ENCODE data around the gene RPS8. TPM values are rescaled to one million over a fixed set of nuclear protein-coding genes. Genes with fewer than 3 reads are reported as not detected.
A peak's percentile ranks its signal among the peaks of the same experiment; 100 is the strongest.
"Not testable (repeated sequence)": the region's sequence is repeated elsewhere in the genome, so short reads cannot be mapped to it uniquely, and the experiment has no call there.

The RPS8 gene
- total RNA-seq, 1 donor from 2014 or later = 1,750 TPM

DNA sequence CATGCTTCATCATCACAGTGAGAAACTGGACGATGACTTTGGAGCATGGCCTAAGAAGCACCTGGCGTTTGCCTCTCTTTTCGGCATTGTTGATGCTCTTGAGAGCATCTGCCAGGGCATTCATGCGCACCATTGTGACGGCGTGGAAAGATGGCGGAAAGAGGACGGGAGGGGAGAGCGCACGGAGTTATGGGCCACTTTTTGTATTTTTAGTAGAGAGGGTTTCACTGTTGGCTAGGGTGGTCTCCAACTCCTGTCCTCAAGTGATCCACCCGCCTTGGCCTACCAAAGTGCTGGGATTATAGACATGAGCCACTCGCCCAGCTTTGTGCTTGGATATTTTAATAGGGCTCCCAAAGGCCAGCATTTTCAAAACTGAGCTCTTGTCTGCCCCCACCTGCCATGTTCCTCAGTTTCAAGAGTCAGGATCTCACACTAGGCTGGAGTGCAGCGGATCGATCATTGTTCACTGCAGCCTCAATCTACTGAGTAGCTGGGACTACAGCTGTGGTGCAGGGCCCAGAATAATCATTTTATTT lies 5.3 kb downstream of the RPS8 start:
- DNase-seq (ENCODE audit: low spot score) = no peak

DNA sequence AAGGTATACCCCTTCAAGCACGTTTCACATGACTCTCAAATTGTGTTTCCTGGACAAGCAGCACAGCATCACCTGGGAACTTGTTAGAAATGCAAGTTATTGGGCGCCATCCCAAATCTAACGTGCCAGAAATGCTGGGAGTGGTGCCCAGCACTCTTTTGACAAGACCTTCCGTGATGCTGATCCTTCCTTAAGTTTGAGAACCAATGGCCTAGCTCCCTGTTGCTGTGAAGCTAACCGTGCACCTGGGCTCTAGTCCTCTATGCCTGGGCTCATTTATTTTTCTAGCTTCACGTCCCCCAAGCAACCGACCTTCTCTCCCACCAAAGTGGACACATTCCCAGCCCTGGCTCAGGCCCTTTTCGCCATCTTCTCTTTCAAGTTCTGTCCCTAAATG lies 8.4 kb downstream of the RPS8 start:
- no peak for DNase-seq (ENCODE audit: low spot score)

DNA sequence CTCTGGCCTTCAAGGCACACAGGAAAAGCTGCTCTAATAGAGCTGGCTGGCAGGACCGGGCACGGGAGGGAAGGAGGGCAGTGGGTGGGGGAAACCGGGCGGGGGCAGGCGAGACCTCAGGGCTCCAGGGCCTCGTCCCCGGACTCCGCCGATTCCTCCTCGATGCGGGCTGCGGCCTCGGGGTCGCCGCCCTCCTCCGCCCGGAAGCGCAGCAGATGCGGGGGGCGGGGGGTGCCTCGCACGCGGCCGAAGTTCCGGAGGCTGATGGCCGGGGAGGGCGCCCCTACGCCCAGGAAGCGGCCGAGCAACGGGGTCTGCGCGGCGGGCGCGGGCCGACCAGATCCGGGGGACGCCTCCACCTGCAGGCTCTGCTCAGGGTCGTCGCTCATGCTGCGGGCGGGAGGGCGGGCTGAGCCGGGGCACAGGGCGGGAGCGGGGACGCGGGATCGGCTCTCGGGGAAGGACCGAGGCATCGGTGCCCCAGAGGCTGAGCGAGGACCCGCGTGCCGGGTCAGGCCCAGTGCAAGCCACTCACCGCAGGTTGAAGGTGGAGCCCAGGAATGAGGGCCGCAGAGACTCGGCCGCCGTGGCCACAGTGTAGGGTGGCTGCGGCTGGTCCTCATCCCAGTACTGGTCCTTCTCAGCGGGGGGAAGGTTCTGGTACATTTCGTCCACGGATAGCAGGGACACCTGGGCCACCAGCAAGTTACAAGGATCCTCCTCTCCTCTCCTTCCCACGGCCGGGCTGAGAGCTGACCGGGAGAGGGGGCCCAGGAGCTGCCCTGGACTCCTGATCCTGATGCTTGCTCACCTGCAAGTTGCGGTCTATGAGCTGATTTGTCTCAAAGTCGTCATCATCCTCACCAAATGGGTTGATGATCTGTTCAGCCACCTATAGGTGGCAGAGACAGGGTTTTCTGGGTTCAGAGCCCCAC lies 9.0 kb downstream of the RPS8 start:
- no peak for DNase-seq (ENCODE audit: low spot score)

DNA sequence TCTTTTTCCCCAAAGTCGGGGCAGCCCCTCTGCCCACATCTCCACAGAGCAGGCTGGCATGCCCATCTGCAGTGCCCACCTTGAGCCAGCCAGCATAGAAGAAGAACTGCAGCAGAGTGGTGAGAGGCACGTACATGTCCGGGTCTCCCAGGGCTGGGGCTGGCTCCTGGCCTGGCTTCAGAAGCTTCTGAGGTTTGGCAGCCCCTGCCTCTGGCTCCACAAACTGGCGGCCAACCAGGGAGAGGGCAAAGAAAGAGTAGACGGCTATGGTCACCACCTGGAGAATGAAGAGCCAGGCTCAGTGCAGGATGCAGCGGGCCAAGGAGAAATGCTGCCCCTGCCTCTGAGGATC lies 9.7 kb downstream of the RPS8 start:
- no peak for DNase-seq (ENCODE audit: low spot score)

DNA sequence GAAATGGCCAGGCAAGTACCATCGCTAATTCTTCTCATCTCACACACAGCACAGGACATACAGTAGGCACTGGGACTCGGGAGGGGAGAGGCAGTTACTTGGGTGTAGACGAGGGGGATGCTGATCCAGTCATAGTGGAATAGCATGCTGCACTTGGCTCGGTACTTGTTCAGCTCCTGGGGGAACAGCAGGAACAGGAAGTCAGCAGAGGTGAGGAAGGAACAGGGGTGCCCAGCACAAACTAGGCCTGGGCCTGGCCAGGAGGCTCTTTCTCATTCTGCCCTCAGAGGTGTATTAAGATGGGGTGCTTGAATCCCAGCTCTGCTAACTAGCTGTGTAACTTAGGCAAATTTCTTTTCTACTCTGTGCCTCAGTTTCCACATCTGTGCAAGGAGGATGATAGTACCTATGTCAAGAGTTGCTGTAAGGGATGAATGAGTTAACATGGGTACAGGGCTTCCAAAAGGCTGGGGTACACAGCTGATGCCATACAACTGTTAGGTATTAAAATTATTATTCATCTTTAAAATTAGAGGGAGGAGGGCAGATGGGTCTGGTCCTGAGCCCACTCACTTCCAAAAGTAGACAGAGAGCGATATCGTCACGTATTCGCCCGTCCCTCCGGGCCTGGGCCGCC lies 10.3 kb downstream of the RPS8 start:
- DNase-seq (ENCODE audit: low spot score) = no peak

DNA sequence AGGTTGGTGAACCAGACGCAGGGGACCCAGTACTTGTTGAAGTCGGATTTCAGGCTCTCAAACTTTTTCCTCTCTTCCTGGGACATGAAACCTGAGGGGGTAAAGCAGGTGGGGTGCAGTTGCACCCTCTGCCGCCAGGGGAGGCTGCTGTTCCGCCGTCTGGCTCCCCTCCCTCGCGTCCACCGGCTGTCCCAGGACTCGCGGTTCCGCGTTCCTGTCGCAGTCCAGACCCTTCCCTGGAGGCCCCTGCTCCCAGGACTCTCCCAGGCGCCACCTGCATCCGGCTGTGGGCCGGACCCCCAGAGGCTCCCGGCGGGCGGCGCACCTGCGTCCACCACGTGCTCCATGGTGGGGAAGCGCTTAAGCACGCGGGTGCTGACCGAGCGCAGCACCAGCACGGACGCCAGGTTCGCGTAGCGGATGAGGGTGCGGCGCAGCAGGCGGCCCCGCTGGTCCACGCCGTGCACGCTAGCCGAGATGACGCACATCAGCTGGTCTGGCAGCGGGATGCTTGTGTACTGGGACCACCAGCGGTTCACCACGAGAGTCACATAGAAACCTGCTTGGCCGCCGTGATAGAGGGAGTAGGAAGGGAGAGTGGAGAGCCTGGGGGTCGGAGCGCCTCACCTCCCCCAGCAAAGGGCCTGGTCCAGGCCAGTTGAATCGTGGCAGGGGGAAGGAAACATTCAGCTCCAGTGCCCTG lies 10.9 kb downstream of the RPS8 start:
- peak; percentile 47 for DNase-seq (ENCODE audit: low spot score)

DNA sequence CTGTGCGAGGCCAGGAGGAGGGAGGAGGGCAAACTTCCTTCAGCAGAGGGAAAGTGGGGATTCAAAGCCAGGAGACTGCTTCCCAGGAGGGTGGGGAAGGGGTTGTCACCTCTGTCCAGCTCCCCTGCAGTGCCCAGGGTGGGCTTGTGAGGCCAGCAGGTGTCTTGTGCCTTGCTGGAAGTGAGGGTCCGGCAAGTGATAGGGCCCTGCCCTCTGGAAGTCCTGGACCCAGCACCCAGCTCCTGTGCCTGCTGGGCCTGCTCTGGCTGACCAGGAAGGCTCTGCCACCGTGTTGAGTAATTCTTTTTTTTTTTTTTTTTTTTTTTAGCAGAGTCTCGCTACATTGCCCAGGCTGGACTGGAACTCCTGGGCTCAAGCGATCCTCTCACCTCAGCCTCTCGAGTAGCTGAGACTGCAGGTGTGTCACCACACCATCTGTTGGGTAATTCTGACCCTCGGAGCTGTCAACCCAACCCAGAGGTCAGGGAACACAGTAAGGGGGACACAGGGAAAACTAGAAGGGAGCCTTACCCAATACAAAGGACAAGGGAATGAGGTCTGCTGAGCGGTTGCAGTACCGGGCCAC lies 11.6 kb downstream of the RPS8 start:
- no peak for DNase-seq (ENCODE audit: low spot score)

DNA sequence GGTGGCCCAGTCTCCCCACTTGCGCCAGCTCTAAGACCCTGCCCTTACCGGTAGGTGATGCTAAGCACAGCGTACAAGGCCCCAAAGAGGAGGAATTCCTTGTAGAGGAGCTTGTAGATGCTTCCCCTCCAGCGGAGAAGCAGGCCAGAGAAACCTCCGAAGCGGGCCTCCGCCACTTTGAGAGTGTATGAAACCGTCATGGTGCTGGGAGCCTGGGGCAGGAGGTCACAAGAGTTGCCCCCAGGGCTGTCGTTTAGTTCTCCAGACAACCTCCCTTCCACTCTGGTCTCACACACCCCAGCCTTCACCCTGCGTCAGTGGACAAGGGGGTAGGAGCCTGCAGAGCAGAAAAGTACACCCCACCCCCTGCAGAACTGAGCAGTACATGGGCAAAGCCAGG lies 12.2 kb downstream of the RPS8 start:
- DNase-seq (ENCODE audit: low spot score) = no peak

DNA sequence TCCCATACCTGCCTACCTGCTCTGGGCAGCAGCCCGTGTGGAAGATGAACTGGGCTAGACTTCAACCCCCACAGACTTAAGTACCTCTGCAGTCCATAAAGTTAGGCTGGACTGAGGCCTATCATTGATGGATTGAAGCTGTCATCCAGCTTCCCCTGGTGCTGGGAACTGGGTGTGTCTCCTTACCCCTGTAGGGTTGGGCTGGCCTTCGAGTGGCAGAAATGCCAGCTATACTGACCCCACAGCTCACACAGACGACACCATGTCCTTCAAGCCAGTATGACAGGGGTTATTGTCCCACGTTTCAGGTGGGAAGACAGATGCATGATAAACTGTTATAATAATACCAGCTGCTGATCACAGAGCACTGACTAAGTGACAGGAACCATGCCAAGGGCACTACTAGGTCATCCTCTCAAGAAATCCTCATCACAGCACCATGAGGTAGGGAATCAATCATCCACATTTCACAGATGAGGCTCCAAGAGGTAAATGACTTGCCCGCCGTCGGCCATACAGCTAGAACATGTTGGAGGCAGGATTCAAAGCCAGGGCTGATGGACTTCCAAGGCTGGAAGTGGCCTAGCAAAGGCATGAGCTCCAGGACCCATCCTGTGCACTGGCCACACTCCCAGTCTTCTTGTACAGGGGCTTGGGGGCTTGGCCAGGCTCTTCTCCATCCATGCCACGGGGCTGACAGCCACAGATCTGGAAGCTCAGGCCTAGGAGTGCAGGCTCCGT lies 12.9 kb downstream of the RPS8 start, which contains the start of gene BEST4:
BEST4 (minus strand) TSS at position 51 of the 741 bp plus-strand sequence. CDS start 465 bp downstream, outside the sequence.
- DNase-seq (ENCODE audit: low spot score) = no peak

DNA sequence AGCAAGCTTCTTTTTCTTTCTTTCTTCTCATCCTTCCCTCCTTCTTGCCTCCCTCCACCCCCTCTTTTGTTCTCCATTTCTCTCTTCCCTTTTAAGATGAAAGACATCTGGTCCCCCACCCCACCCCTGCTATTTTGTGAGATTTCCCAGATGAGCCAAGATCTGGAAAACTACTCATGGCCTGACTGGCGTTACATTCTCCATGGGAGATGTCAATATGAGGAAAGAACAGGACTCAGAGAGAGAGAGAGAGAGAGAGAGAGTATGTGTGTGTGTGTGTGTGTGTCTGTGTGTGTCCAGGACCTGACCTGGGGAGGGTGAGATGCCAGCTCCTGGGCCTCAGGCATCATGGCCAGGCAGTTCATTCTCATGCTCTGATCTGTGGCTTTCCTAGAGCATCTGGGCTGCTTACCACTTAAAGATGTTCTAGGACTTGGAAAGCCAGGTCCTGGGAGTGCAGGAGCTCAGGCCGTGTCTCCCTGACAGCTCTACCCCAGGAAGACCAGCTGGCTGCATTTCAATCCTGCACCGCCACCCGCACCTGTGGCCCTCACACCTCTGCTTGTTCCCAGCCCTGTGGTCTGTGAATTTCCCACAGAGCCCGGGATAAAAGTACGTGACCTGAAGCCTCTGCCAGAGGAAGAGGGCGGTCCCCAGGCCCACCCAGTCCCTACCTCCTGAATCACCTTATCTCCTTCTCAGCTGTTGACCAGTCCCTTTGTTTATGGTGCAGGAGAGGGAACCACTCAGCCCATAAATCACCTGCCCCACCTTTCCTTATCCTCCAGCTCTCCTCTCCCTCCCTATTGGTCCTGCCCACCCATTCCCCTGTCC lies 15.8 kb downstream of the RPS8 start:
- no peak for DNase-seq (ENCODE audit: low spot score)

DNA sequence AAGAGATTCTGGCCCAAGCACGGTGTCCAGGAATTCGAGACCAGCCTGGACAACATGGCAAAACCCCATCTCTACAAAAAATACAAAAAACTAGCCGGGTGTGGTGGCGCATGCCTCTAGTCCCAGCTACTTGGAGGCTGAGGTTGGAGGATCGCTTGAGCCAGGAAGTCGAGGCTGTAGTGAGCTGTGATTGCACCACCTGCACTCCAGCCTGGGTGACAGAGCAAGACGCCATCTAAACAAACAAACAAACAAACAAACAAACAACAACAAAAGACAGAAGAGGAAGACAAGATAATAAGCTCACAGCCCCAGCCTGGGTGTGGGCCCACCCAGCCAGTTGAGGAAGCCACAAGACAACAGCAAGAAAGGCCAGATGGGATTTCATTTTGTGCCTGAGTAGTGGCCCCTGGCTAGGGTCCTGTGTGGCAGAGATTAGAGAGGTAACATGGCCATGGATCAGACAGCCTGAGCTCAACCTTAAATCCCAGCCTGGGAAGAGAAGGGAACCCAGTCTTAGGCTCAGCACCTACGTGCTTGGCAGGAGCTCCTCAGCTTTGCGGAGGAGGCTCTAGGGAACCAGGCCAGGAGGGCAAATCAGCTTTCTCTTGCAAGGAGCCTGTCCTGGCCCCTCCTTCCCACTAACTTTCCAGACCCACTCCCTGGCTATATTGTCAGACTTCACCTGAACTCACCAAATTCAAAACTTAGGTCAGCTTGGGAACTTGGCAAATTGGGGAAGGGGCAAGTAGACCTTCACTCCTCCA lies 17.6 kb downstream of the RPS8 start:
- no peak for DNase-seq (ENCODE audit: low spot score)

DNA sequence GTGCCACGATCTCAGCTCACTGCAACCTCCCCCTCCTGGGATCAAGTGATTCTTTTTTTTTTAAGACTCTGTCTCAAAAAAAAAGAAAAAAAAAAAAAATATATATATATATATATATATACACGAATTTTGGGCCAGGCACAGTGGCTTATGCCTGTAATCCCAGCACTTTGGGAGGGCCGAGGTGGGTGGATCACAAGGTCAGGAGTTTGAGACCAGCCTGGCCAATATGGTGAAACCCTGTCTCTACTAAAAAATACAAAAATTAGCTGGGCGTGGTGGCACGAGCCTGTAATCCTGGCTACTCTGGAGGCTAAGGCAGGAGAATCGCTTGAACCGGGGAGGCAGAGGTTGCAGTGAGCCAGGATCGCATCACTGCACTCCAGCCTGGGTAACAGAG lies 22.5 kb downstream of the RPS8 start:
- not testable (repeated sequence) for DNase-seq (ENCODE audit: low spot score)

DNA sequence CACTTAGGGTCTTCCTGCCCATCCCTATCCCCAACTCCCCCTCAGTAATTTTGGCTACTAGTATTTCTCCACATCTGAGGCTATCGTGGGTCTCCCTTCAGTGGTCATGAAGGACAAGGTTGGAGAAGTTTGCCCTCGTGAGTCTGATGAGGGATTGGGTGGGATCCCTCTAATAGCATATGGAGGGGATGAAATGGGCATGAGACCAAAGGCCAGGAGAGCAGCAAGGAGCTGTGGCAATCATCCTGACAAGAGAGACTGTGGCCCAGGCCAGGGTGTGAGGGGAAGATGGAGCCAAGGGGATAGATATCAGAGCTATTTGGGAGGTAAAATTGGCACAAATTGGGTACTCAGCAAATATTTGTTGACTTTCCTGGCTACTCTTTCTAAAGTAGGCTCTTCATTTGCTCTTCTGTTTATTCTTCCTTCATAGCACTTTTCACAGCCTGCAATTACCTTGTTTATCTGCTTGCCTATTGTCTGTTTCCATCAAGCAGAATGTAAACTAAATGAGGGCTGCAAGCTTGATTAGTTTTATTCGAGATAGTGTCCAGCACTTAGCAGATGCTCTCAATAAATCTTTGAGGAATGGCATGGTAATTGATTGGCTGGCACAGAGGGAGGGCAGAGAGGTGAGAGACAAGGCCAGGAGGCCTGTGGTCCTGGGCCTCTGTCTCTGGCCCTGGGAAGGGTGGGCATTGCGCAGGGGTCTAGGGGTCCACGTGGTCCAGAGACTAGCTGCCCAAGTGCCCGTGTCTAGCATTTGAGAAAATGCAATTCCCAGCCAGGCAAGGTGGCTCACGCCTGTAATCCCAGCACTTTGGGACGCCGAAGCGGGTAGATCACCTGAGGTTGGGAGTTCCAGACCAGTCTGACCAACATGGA lies 23.4 kb downstream of the RPS8 start:
- DNase-seq (ENCODE audit: low spot score) = no peak

DNA sequence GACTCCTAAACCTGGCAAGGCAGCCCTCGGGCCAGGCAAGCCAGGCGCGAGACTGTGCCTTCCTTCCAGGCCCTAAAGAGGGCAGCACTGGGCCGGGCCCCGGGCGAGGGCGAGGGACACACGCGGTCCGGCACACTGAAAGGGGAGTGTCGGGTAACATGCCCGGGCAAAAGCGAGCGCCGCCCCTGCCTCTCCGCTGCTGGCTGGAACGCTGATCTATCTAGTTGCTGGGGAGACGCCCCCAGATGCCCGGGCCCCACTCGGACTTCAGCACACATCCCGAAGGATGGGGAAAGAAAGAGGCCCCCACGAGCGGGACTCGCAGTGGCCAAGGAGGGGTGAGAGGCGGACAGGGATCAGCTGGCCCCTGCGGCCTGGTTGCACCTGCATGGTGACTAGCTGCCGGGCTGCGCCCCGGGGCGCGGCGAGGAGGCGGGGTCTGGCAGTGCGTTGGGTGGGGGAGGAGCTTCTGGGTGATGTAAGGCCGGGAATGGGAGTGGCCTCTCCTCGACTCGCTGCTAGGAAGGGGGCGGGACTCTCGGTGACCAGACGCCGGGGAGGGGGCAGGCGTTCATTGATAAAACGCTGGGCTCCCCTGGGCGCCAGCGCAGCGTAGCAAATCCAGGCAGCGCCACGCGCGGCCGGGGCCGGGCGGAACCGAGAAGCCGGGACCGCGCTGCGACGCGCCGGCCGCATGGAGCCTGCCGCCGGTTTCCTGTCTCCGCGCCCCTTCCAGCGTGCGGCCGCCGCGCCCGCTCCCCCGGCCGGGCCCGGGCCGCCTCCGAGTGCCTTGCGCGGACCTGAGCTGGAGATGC lies 24.6 kb downstream of the RPS8 start, which contains the start of gene PLK3:
PLK3 (plus strand) TSS at position 608 of the 815 bp plus-strand sequence; CDS start at position 695, 87 bp downstream.
- DNase-seq (ENCODE audit: low spot score) = peak; percentile 98

DNA sequence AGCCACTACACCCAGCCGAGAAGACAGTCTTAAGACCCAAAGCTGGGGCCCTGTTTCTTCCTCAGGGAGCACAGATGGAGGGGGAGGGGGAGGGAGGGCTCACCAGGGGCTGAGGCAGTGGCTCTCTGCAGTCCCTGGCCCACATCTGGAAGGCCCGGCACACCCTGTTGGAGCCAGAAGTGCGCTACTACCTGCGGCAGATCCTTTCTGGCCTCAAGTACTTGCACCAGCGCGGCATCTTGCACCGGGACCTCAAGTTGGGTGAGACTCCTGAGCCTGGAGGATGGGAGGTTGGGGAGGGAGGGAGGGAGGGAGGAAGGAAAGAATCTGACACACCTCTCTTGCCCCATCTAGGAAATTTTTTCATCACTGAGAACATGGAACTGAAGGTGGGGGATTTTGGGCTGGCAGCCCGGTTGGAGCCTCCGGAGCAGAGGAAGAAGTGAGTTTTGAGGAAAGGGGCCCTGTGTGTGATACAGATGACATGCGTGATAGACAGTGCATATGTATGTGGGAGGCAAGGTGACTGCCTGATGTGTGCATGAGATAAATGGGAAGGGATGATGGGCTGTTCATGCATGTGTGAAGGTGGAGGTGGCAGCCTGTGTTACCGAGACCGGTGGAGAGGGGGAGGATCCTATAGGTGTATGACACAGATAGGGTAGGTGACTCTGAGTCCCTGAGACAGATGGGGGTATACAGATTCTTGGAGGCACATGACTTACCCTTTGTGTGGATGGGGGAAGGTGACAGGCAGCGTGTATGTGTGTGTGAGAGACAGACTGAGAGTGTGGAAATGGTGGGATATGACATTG lies 26.4 kb downstream of the RPS8 start:
- no peak for DNase-seq (ENCODE audit: low spot score)

DNA sequence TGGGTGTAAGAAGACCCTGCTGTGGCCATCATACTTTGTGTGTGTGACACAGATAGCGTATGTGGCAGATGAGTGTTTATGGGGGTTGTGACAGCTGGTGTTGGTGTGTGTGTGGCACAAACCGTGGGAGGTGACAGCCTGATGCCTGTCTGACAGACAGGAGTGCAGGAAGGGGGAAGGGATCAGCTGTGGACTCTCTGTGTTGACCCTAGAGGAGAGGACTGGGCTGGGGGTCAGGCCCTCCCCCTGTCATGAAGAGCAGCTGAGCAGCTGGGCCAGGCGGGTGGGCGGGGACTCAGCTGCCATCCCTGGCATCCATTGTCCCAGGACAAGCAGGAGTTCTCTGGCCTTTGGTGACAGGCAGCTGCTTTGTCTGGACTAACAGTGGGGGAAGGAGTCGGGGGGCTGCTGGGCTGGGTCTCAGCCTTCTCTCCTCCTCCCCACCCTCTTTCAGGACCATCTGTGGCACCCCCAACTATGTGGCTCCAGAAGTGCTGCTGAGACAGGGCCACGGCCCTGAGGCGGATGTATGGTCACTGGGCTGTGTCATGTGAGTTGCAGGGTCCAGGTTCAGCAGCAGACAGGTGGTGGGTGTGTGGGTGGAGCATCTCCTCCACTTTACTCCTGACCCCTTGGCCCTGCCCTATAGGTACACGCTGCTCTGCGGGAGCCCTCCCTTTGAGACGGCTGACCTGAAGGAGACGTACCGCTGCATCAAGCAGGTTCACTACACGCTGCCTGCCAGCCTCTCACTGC lies 27.1 kb downstream of the RPS8 start:
- DNase-seq (ENCODE audit: low spot score) = no peak

Data from umbilical cord (tissue), 2 donors.